Bone marrow (tissue), 2 donors: ENCODE measurements around the gene CD160.
"Not testable (repeated sequence)": the region's sequence is repeated elsewhere in the genome, so short reads cannot be mapped to it uniquely, and the experiment has no call there.

Experiments
- DNase-seq, 2 donors: peaks; one replicate each; lab custom pipeline; 2025; lab: John Stamatoyannopoulos, UW

The CD160 gene

DNA sequence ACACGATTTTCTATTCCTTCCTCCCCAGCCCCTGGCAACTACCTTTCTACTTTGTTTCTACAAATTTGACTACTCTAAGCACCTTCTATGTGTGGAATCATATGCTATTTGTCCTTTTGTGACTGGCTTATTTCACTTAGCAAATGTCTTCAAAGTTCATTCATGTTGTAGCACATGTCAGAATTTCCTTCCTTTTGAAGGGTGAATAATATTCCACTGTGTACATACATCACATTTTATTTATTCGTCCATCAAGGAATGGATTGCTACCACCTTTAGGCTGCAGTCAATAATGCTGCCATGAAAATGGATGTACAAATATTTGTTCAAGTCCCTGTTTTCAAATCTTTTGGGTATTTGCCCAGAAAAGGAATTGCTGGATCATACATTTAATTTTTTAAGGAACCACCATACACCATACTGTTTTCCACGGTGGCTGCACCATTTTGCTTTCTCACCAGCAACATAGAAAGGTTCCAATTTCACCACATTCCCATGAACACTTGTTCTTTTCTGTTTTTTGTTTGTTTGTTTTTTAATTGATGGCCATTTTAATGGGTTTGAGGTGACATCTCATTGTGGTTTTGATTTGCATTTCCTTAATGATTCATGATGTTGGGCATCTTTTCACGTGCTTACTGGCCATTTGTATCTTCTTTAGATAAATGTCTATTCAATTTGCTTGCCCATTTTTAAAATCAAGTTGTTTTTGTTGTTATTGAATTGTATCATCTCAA is 8.8 kb upstream of the CD160 start:
- DNase-seq, result no peak

DNA sequence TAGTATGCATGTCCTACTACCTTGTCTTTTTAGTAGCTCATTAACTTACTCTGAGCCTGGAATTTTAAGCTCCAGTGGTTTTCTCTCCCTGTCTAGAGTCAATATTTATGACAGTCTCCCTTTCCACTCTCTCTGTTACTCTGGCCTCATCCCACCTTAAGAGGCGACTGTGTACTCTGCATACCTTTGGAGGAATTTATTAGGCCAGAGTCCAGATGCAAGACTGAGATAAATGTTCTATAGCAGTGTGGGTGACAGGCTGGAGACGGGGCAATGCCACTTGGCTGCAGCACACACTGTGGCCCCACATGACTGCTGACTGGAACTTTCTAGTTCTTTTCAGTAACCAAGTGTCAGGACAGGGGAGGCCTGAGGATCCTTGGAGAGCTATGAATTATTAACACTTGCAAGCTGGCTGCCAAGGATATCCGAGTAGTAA is 8.1 kb upstream of the CD160 start:
- no peak for DNase-seq

DNA sequence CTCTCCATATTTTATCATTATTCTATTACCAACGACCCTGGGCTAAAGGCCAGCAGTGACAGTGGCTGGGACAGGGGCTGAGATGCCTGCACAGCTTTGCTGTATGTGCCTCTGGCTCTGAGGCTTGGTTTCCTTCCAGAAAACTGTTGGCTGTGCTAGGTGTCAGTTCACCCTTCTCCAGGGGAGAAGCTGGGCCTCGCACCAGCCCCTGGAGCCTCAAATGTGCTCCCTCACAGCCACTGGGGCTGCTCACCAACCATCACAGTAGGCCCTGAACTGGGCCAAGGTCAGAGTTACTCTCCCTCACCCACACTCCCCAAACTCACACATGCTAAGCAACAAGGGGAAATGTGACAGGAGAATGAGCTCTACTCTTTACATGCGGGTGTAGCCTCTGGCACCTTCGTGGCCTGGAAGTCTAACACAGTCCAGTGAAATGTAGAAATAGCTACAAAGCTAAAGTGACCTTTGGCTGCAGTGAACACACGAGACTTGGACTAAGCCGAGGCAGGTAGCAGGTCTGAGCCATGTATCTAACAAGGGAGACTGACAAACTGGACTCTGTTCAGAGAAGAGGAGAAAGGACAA is 4.7 kb upstream of the CD160 start:
- DNase-seq, result no peak

DNA sequence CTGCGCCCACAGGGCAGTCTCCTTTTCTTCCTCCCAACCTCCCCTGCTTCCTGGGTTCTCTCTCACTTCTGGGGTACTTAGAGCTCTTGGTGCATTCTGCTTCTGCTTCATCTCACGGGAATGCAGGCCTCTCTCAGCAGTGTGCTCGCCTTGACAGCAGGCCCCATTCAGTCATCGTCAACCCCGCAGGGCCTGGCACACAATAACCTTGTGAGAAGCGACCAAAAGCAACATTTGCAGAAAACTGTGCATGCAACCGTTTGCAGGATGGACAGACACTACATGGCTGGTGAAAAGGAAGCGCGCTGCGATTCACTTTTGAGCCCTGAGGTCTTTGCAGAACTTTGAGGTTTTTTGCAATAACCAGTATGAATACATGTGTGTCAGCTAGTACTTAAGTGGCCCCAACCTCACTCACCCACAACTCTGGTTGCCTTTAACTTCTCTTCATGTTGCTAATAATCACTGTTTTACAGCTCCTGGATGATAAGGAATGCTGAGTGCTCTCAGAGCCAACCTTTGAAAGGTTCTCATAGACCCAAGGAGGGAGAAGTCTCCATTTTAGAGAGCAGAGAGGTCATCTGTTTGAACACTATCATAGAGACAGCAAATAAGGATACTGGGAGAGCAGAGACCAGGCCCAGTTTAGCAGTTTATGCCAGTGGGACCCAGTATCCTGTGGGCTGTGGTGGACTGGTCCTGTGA is 2.5 kb upstream of the CD160 start:
- no peak for DNase-seq

DNA sequence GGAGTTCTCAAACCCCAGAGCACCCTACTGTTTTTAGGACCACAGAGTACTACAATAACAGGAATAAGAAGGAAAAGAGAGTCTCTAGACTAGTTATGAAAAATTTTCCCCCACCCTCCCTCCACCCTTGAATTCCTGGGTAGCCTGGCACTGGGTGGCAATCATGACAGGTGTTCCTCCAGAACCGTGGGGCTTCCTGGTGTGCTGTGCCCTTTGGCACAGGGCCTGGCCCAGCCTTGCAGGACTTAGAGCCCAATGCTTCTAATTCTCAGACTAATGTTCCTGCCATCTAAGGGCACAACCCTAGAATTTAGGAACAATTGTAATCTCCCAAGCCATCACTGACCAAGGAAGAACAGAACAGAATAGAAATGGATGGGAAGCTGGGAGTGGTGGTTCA is 1.5 kb upstream of the CD160 start:
- no peak for DNase-seq

DNA sequence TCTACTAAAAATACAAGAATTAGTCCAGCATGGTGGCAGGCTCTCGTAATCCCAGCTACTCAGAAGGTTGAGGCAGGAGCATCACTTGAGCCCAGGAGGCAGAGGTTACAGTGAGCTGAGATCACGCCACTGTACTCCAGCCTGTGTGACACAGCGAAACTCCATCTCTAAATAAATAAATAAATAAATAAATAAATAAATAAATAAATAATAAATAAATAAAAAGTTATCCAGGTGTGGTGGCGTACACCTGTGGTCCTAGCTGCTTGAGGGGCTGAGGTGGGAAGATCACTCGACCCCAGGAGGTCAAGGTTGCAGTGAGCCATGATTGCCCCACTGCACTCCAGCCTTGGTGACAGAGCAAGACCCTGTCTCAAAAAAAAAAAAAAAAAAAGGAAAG is 834 bp upstream of the CD160 start:
- not testable (repeated sequence) for DNase-seq

DNA sequence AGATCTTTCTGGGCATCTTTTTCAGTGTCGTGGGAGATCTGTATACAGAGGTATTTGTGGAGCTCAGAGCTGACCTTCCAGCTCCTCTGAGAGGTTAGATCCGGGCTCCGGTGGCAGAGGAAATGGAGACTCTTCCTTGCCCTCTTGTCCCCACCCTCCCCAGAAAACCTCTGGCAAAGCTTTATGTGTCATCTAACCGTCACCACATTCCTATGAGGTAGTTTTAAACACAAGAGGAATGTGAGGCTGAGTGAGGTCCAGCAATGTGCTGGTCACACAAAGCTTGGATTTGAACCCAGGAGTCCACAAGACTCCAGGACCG is 1.2 kb downstream of the CD160 start:
- DNase-seq, result no peak

DNA sequence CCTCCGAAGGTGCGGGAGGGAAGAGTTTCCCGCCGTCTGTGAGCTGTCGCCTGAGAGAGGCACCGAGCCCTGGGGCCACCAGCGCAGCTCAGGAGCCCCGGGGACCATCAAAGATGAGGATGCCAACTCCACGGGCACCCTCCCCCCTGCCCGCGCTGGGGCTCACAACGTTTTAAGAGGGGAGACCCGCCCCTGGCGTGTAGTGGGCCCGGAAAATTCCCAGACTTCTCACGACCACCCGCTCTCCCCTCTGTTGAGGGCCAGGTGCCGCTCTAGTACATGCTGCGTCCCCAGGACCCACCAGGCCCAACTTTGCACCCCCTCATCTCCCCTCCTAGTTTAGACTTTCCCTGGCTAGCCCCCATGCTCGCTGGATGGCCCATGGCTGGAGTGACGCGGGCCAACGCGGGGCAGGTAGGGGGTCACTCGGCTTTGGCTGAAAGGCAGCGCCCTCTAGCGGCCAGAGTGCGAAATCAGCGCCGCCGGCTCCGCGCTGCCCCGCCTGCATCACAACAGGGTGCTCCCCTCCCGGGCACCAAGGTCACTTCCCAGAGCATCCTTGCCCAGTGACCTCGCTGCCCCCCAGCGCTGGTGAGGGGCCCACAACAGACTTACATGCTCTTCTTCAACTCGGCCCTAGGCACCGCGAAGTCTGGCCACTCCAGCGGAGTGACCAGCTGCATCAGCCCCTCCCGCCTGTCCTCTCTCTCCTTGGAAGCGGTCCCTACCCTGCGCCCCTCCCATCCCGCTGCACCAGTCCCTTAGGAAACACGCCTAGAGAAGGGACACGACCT is 1.8 kb downstream of the CD160 start:
- peak; percentile 21 to 32 for DNase-seq

DNA sequence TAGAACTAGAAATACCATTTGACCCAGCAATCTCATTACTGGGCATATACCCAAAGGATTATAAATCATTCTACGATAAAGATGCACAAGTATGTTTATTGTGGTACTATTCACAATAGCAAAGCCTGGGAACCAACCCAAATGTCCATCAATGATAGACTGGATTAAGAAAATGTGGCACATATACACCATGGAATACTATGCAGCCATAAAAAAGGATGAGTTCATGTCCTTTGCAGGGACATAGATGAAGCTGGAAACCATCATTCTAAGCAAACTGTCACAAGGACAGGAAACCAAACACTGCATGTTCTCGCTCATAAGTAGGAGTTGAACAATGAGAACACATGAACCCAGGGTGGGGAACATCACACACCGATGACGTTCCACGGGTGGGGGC is 6.9 kb downstream of the CD160 start:
- not testable (repeated sequence) for DNase-seq

DNA sequence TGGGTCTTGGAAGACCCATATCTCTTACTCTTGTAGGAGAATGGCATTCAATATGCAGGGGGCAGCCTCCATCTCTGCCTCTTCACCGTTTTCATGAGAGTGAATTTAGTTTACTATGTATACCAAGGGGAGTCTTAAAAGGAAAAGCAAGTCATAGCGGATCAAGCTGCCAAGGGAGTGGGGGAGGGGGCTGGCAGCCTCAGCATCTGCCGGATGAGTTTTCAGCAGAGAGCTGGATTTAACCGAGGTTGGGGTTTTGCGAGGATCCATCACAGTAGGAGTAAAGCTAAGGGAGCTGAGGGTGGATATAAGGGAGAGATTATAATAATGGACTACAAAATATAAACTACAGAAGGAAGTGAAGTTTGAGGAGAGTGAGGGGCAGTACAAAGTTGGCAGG is 9.9 kb downstream of the CD160 start:
- DNase-seq, result no peak

DNA sequence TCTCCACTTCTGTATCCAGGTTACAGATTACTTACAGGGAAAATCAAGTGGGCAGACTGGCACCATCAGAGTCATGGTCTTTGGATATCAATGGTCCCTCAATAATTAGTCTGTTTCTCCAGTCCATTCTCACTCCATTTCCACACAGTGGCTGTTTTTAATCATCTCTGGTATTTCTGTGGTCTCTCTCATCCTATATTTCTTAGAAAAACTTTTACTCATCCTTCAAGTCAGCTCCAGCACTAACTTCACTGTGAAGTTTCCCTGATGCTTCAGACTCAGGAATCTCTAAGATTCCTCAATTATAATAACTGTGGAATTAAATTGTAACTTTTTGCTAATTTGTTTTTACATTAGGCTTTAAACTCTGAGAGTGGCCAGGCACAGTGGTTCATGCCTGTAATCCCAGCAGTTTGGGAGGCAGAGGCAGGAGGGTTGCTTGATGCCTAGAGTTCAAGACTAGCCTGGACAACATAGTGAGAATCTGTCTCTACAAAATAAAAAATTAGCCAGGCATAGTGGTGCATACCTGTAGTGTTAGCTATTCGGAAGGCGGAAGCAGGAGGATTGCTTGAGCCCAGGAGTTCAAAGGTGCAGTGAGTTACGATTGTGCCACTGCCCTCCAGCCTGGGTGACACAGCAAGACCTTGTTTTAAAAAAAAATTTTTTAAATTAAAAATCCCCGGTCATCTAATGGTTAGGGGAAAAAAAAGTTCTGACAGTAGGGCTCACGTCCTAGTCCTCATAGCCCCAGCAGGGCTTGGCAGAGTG is 10.6 kb downstream of the CD160 start:
- no peak for DNase-seq

DNA sequence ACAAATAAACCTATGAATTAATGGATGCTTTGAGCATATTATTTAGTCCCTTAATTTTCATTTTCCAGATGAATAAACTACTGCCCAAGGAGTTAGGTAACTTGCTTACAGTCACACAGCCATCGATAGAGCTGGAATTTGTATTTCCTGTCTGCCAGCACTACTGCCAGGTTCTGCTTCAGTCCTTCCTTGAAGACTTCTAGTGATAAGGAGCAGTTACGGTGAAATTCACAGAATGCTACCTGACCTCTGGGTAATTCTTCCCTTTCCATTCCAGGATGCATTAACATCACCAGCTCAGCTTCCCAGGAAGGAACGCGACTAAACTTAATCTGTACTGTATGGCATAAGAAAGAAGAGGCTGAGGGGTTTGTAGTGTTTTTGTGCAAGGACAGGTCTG is 11.2 kb downstream of the CD160 start:
- no peak for DNase-seq

DNA sequence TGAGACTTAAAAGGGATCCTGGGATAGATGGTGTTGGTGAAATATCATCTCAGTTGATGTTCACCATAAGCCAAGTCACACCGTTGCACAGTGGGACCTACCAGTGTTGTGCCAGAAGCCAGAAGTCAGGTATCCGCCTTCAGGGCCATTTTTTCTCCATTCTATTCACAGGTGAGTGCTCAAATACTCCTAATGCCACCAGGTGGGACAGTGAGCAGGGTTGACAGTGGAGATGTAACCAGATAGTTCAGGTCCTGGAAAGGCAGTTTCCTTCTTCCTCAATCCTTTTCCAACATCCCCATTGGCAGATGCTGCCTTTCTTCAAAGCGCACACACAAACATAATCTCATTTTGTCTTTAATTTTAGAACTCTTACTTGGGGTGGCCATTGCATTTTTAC is 11.6 kb downstream of the CD160 start:
- no peak for DNase-seq

DNA sequence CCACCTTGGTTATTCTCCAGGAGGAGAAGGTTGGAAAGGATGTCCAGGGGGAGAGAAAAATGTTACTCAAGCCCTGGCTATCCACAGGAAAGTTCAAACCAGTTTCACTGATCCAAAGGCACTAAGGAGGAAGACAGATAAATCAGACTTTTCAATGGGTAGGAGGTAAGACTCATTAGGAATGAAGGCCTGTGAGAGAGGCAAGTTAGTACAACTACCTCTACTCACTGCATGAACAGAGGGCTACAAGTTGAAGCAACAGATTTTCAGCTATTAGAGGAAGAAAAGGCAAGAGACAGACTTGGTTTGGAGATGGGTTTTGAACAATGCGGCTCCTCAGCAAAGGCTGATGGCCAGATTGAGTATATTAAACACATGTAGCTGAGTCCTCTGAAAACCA is 16.9 kb downstream of the CD160 start:
- DNase-seq, result no peak

DNA sequence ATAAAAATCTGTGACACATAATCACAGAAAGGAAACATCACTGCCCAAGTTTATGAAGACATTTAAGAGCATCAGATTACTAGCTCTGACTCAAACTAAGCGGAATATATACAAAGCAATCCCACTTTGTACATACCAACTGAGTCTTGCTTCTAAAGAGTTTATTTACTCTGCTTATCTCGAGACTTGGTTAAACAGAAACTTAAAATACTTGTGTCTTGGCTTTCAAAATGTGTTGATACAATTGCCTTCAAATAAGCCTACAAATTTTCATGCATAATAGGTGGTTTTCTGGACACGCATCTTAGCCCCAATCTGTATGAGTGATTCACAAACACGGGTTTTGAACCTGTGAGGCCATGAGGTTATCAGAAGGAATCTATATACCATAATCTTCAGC is 21.0 kb downstream of the CD160 start:
- no peak for DNase-seq

DNA sequence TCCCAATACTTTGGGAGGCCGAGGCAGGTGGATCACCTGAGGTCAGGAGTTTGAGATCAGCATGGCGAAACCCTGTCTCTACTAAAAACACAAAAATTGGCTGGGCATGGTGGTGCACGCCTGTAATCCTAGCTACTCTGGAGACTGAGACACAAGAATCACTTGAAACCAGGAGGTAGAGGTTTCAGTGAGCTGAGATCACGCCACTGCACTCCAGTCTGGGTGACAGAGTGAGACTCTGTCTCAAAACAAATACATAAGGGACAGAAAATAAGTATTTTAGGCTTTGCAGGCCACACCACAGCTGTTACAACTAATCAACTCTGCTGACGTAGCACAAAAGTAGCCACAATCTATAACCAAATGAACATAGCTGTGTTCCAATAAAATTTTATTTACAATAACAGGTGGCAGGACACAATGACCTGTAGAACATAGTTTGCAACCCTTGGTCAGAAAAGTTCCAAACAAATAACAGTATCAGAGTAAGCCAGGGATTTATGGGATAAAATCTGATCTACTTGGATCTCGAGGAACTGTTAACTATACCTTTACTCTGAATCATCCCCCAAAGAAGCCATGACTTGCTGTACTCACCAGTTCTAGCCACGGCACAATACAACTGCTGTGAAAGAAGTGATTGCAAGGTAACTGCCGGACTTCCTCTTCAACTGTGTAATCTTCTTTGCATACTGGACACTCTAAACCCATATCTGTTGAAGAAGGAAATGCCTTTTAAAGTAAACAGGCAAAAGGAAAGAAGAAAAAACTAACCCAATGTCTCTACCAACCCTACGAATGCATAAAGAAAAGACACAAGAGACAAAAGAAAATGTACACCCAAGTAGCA is 28.3 kb downstream of the CD160 start:
- DNase-seq, result no peak

DNA sequence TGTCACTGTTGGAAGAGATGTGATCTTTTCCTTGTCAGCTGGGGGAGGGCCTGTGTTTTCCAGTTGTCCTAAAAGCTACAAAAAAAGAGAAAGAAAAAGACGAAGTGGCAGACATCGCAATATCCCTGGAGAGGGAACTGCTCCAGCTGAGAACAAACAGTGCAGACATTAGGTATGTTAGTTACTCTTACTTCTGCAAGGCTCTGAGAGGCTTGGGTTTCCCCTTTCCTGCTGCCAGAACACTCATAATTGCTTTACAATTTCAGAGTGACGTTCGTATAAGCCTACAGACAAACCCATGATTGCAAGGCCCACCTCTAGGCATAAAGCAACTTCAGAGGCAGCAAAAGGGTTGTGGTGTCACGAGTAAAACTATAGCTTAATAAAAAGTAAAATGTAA is 31.1 kb downstream of the CD160 start:
- no peak for DNase-seq

DNA sequence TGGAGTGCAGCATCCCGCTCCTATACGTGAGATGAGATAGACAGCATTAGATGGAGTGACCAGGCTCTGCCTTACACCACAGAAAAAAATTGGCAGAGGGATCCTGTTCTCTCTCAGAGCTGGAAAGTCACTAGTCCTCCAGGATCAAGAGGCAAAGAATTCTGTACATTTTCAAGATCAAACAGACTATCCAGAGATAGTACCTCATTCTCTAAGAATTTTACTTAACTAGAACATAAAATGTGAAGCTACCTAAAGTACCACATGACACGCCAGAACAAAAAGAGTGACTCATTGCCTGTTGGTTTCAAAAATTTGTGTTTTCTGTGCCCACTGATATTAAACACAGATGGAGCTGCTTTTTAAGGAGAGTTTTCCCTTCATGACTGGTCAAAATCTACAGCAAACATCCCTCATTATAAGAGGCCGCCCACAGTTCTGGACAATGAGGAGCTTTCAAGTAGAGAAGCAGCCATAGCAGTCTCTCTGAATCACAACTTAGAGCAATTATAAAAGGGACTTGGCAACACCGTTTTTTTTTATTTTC is 32.3 kb downstream of the CD160 start:
- DNase-seq, result no peak

DNA sequence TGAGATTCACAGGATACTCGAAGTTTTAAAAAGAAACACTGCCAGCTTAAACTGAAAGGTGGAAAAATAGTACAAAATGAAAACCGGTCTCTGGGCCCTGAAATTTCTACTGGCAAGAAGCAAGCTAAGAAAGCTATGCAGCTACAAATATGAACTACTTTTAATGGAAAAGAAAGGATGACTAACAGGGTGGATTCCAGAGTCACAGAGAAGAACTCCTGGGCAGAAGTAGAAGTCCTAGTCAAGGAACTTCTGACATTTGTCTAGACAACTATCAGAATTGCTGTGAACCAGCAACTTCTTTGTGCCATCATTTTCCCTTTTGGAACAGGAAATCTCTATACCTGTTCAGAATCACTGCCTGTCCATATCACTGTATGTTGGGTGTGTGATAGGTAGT is 38.1 kb downstream of the CD160 start:
- no peak for DNase-seq

DNA sequence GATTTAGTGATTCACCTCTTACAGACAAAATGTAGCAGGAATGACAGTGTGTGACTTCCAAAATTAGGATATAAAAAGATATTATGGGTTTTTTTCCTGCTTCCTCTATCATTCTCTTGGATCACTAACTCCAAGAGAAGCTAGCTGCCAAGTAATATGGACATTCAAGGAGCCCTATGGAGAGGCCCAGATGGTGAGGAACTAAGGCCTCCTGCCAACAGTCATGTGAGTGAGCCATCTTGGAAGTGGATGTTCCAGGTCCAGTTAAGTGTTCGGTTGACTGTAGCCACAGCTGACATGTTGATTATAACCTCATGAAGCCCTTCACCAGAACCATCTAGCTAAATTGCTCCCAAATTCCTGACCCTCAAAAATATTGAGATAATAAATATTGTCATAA is 38.8 kb downstream of the CD160 start:
- no peak for DNase-seq

DNA sequence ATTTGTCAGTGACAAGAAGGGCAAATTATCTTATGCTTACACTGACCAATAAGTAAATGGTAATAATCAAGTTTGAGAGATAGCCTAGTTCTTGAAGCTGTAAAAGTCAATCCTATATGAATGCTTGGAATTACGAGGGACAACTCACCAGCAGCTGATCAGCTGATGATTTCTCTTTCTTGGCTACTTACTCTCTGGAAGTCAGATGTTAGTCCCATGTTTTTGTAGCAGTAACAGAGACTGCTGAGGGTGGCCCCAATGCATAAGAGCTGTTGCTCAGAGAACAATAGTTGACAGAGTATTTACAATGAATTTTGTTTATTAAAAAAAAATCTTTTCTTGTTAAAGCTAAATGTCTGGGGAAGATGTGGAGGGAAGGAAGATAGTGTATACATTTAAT is 39.3 kb downstream of the CD160 start:
- no peak for DNase-seq
